Esophagus muscularis mucosa (tissue), 3 donors: ENCODE results near the gene COL4A5.

Experiments
- CTCF ChIP-seq, 3 experiments: fragments of 200-600 bp in 2 of 3; fragments of 450-650 bp in 1 of 3; sonication (generic) in 2 of 3; IDR thresholded peaks; one replicate each; pipeline ENCODE4 v1.5.1; 2017 to 2019; ENCODE audit warnings: antibody characterized with exemption in 3 of 3, mild to moderate bottlenecking in 2 of 3, moderate library complexity in 1 of 3
- POLR2AphosphoS5 ChIP-seq, 2 donors: sonication (generic); formaldehyde crosslinking; IDR thresholded peaks; one replicate each; pipeline ENCODE4 v1.6.1; 2017; ENCODE audit warnings: antibody characterized with exemption in 2 of 2

GRCh38 chrX:108732630-108733321 lies 293.1 kb downstream of the COL4A5 start:
- TF ChIP-seq POLR2AphosphoS5 (IDR thresholded peaks at IDR 0.05) (no peak), CTCF (IDR thresholded peaks at IDR 0.05) (no peak)
